Osteocyte (in vitro differentiated cells): ENCODE data around the gene BASP1. TPM values are rescaled to one million over a fixed set of nuclear protein-coding genes. Genes with fewer than 3 reads are reported as not detected.

Experiments
- DNase-seq: peaks from one replicate; pipeline ENCODE4 v3.0.0; 2021; ENCODE audit warnings: mixed read lengths; ENCODE audit not compliant: unreplicated experiment; ENCODE audit errors: extremely low spot score
- H3K27ac Mint-ChIP-seq: one replicate; pipeline ENCODE4 v1.8.0; 2021; ENCODE audit warnings: mild to moderate bottlenecking, mixed read lengths; ENCODE audit not compliant: unreplicated experiment
- H3K27me3 Mint-ChIP-seq: one replicate; pipeline ENCODE4 v1.8.0; 2021; ENCODE audit warnings: mixed read lengths; ENCODE audit not compliant: unreplicated experiment
- H3K36me3 Mint-ChIP-seq: one replicate; pipeline ENCODE4 v1.8.0; 2021; ENCODE audit warnings: mixed read lengths; ENCODE audit not compliant: unreplicated experiment
- H3K4me1 Mint-ChIP-seq: one replicate; pipeline ENCODE4 v1.8.0; 2021; ENCODE audit warnings: mixed read lengths; ENCODE audit not compliant: unreplicated experiment
- H3K4me3 Mint-ChIP-seq: one replicate; pipeline ENCODE4 v1.8.0; 2021; ENCODE audit warnings: mild to moderate bottlenecking, moderate library complexity, mixed read lengths; ENCODE audit not compliant: unreplicated experiment
- H3K9me3 Mint-ChIP-seq: one replicate; pipeline ENCODE4 v1.8.0; 2021; ENCODE audit warnings: mixed read lengths; ENCODE audit not compliant: unreplicated experiment
- CTCF ChIP-seq: fragments of 200-600 bp; sonication (generic); IDR thresholded peaks from 2 replicates; pipeline ENCODE4 v1.5.0; 2021; ENCODE audit warnings: antibody characterized with exemption, mild to moderate bottlenecking, moderate library complexity
- long read RNA-seq: library from polyadenylated mRNA; unstranded; transcript quantifications from one replicate; pipeline ENCODE4 v2.0.0, GENCODE V29; 2021
- total RNA-seq: library from RNA; stranded (reverse); gene quantifications from 2 replicates; pipeline ENCODE4 v1.2.1, GENCODE V29; 2021

The BASP1 gene, protein sequence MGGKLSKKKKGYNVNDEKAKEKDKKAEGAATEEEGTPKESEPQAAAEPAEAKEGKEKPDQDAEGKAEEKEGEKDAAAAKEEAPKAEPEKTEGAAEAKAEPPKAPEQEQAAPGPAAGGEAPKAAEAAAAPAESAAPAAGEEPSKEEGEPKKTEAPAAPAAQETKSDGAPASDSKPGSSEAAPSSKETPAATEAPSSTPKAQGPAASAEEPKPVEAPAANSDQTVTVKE
- 197 and 212 TPM in 2 replicates for total RNA-seq
- long read RNA-seq, partial matches to known transcripts: 0 of 9 reads
- long read RNA-seq, other reads (novel, unspliced or antisense): 9 of 9 reads

GRCh38 chr5:17217493-17218352, at the start of gene BASP1:
Gene BASP1, plus strand, starts transcription at chr5:17217631. Its CDS starts 57,586 bp downstream, at chr5:17275217.
- H3K27ac Mint-ChIP-seq: peak within 1 kb of the TSS; percentile 88
- peak within 1 kb of the TSS; percentile 86 for H3K4me3 Mint-ChIP-seq
- DNase-seq: peak; percentile 96
- H3K9me3 Mint-ChIP-seq: no peaks in the 10 kb centered on the region
- H3K27me3 Mint-ChIP-seq: no peaks in the 10 kb centered on the region
- H3K4me1 Mint-ChIP-seq: peaks cover 58% of the 10 kb centered on the region
- peaks cover 3% of the 10 kb centered on the region for H3K36me3 Mint-ChIP-seq
- TF ChIP-seq CTCF: no peak

DNA sequence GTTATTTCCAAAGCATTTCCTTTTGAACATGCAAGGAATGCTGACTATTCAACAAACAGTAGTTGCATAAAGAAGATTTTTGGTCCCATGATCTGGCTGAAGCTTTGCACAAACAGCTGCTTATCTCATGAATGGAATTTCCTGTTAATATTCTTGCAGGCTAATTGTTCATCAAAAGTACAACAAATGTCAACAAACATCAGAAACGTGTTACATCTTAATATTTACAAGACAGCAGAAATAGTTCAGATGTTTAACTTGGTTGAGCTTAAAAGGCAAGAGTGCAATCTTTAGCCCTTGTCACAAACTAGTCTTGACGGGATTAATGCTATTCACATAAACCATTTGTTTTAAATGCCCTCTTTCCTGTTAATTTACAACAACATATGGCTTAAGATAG, 47.9 kb upstream of the BASP1 start:
- H3K36me3 Mint-ChIP-seq: no peaks in the 10 kb centered on the region
- DNase-seq: no peak
- peaks cover 25% of the 10 kb centered on the region for H3K4me1 Mint-ChIP-seq
- no peak for TF ChIP-seq CTCF
- H3K27ac Mint-ChIP-seq: no peak overlapping the region
- H3K9me3 Mint-ChIP-seq: peaks cover 4% of the 10 kb centered on the region
- no peak overlapping the region for H3K4me3 Mint-ChIP-seq
- H3K27me3 Mint-ChIP-seq: no peaks in the 10 kb centered on the region

GRCh38 chr5:17172791-17173190, 44.6 kb upstream of the BASP1 start:
- H3K4me1 Mint-ChIP-seq: peaks cover 27% of the 10 kb centered on the region
- no peak overlapping the region for H3K4me3 Mint-ChIP-seq
- H3K9me3 Mint-ChIP-seq: peaks cover 4% of the 10 kb centered on the region
- no peak for TF ChIP-seq CTCF
- no peaks in the 10 kb centered on the region for H3K27me3 Mint-ChIP-seq
- H3K27ac Mint-ChIP-seq: no peak overlapping the region
- H3K36me3 Mint-ChIP-seq: peaks cover 2% of the 10 kb centered on the region
- no peak for DNase-seq

DNA sequence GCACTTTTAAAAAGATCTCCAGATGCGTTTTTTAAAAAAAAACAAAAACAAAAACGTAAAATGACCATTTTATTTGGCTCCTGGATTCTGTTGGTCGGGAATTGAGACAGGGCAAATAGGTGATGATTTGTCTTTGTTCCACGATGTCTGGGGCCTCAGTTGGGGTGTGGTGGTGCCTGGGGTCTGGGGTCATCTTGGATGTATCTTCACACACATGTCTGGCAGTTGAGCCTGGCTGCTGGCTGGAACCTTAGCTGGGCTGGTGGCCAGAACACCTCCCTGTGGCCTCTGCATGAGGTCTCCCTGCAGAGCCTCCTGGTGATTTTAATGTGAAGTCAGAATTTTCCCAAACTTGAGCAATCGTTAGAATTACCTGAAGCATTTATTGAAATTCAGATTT, 42.5 kb upstream of the BASP1 start:
- no peak for DNase-seq
- H3K4me3 Mint-ChIP-seq: no peak overlapping the region
- no peak overlapping the region for H3K27ac Mint-ChIP-seq
- H3K36me3 Mint-ChIP-seq: peaks cover 2% of the 10 kb centered on the region
- peaks cover 4% of the 10 kb centered on the region for H3K9me3 Mint-ChIP-seq
- no peak for TF ChIP-seq CTCF
- peaks cover 15% of the 10 kb centered on the region for H3K4me1 Mint-ChIP-seq
- H3K27me3 Mint-ChIP-seq: no peaks in the 10 kb centered on the region
